Breast epithelium (tissue), 3 donors: ENCODE data around the gene GCLC.

Experiments used
- POLR2A ChIP-seq: fragments of 450-650 bp; IDR thresholded peaks from one replicate; pipeline ENCODE4 v1.6.1; 2016; ENCODE audit warnings: antibody characterized with exemption, mild to moderate bottlenecking, moderate library complexity
- POLR2AphosphoS5 ChIP-seq, 3 donors: sonication (generic); formaldehyde crosslinking; IDR thresholded peaks; one replicate each; pipeline ENCODE4 v1.6.1; 2017; ENCODE audit warnings: antibody characterized with exemption in 3 of 3
- TF ChIP-seq, protein P1 (sequence below), 3 donors: fragments of 450-650 bp; IDR thresholded peaks; one replicate each; pipeline ENCODE4 v1.5.1; 2016 to 2017; ENCODE audit warnings: antibody characterized with exemption in 3 of 3, mild to moderate bottlenecking in 3 of 3, moderate library complexity in 3 of 3

DNA sequence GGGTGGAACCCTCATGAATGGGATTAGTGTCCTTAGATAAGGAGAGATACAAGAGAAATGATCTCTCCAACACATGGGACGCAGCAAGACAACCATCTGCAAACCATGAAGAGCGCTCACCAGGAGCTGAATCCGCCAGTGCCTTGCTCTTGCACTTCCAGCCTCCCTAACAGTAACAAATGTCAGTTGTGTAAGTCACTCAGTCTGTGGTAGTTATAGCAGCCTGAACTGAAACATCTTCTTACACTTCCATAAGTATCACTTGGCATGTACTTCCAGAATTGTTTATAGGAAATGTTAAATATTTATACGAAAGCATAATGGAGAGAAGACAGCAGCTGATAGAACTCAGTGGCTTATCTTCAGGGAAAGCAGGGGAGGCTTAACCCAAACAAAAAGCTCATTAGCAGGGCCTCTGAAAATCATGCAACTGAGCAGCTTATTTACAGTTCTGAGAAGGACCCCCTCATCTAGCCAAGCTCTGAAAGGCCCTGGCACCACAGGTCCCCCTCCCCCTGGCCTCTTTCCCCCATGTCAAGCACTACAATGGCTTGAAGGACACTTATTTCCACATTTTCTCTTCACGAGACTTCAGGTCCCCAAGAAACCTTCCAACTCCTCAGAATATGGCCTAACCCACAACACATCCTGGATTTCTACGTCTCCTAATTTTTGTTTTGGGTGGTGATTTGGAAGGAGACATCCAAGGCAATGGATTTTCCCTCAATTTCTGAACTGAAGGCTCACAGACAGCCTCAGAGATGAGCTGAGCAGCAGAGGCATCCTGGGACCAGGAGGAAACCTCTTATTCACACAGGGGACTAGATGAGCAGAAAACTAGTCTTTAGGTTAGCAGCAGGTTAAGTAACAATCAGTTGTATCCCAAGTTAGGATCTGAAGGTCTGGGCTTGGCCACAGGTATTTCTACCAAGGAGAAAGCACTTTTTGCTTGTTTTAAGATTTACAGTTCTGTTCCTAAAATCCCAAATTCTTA is 49.1 kb downstream of the GCLC start:
- TF ChIP-seq POLR2A = no peak
- TF ChIP-seq, protein P1, sequence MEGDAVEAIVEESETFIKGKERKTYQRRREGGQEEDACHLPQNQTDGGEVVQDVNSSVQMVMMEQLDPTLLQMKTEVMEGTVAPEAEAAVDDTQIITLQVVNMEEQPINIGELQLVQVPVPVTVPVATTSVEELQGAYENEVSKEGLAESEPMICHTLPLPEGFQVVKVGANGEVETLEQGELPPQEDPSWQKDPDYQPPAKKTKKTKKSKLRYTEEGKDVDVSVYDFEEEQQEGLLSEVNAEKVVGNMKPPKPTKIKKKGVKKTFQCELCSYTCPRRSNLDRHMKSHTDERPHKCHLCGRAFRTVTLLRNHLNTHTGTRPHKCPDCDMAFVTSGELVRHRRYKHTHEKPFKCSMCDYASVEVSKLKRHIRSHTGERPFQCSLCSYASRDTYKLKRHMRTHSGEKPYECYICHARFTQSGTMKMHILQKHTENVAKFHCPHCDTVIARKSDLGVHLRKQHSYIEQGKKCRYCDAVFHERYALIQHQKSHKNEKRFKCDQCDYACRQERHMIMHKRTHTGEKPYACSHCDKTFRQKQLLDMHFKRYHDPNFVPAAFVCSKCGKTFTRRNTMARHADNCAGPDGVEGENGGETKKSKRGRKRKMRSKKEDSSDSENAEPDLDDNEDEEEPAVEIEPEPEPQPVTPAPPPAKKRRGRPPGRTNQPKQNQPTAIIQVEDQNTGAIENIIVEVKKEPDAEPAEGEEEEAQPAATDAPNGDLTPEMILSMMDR (IDR thresholded peaks at IDR 0.05) = no peak
- no peak for TF ChIP-seq POLR2AphosphoS5 (IDR thresholded peaks at IDR 0.05)
